Measurements from ENCODE around the gene DVL1. TPM values are rescaled to one million over a fixed set of nuclear protein-coding genes. Genes with fewer than 3 reads are reported as not detected.

Gene DVL1
- total and polyA plus RNA-seq, 2 of the 13 experiments (the other 11 are each of a cell fraction or from before 2014, with no cell fraction given): 30.8 to 60.4 TPM

GRCh38 chr1:1335283-1335682 is 13.9 kb downstream of the DVL1 start (continued):
- TF ChIP-seq NFKB2 (CRISPR knock-in tag; IDR thresholded peaks at IDR 0.05; ENCODE audit: borderline replicate concordance) (0 out of 2 replicates have a peak, but pooled peaks have one; percentile 8), DMTF1 (CRISPR knock-in tag; IDR thresholded peaks at IDR 0.05) (no peak), PRMT3 (CRISPR knock-in tag; IDR thresholded peaks at IDR 0.05; ENCODE audit: borderline replicate concordance, low read depth) (no peak), WIZ (CRISPR knock-in tag; IDR thresholded peaks at IDR 0.05) (no peak), ZFP36L2 (CRISPR knock-in tag; IDR thresholded peaks at IDR 0.05) (0 out of 2 replicates have a peak, but pooled peaks have one; percentile 2), TMF1 (CRISPR knock-in tag; IDR thresholded peaks at IDR 0.05; ENCODE audit: low read depth) (no peak), AHR (CRISPR knock-in tag; IDR thresholded peaks at IDR 0.05) (0 out of 2 replicates have a peak, but pooled peaks have one; percentile 6), RARA (CRISPR knock-in tag; IDR thresholded peaks at IDR 0.05) (no peak; the same call in 1 of the 2 replicates), HINFP (CRISPR knock-in tag; IDR thresholded peaks at IDR 0.05; ENCODE audit: low read depth) (no peak), SRY (CRISPR knock-in tag; IDR thresholded peaks at IDR 0.05) (no peak), ONECUT2 (CRISPR knock-in tag; IDR thresholded peaks at IDR 0.05) (no peak), SCMH1 (CRISPR knock-in tag; IDR thresholded peaks at IDR 0.05; ENCODE audit: borderline replicate concordance) (no peak), CBX2 (IDR thresholded peaks at IDR 0.05; ENCODE audit: low read depth, low read length) (no peak), CBX2 (CRISPR knock-in tag; IDR thresholded peaks at IDR 0.05; ENCODE audit: low read depth) (no peak), ZNF251 (CRISPR knock-in tag; IDR thresholded peaks at IDR 0.05) (no peak), ZNF562 (CRISPR knock-in tag; IDR thresholded peaks at IDR 0.05; ENCODE audit: borderline replicate concordance) (no peak), KDM5A (IDR thresholded peaks at IDR 0.05; ENCODE audit: borderline replicate concordance, low read length) (no peak), ATF3 (CRISPR knock-in tag; IDR thresholded peaks at IDR 0.05) (no peak), SNRNP70 (IDR thresholded peaks at IDR 0.05; ENCODE audit: low read depth, low read length) (no peak), RFXAP (CRISPR knock-in tag; IDR thresholded peaks at IDR 0.05; ENCODE audit: borderline replicate concordance) (no peak), KDM6A (CRISPR knock-in tag; IDR thresholded peaks at IDR 0.05; ENCODE audit: low read depth) (no peak), NFYC (CRISPR knock-in tag; IDR thresholded peaks at IDR 0.05) (no peak), TAF1 (CRISPR knock-in tag; IDR thresholded peaks at IDR 0.05) (0 out of 2 replicates have a peak, but pooled peaks have one; percentile 2), ZNF225 (CRISPR knock-in tag; IDR thresholded peaks at IDR 0.05) (no peak), ZNF781 (CRISPR knock-in tag; IDR thresholded peaks at IDR 0.05; ENCODE audit: borderline replicate concordance, not compliant biosample characterization) (no peak), ZBTB1 (CRISPR knock-in tag; IDR thresholded peaks at IDR 0.05; ENCODE audit: borderline replicate concordance) (no peak), ZNF503 (CRISPR knock-in tag; IDR thresholded peaks at IDR 0.05) (no peak), ZZZ3 (CRISPR knock-in tag; IDR thresholded peaks at IDR 0.05; ENCODE audit: borderline replicate concordance) (no peak)

Measured in HepG2 (cell line).